AML-193 (cell line): ENCODE data around the gene IL17RB.

Experiments
- DNase-seq, 2 experiments: peaks; one replicate each; lab custom pipeline; 2025; lab: John Stamatoyannopoulos, UW

Gene IL17RB, protein sequence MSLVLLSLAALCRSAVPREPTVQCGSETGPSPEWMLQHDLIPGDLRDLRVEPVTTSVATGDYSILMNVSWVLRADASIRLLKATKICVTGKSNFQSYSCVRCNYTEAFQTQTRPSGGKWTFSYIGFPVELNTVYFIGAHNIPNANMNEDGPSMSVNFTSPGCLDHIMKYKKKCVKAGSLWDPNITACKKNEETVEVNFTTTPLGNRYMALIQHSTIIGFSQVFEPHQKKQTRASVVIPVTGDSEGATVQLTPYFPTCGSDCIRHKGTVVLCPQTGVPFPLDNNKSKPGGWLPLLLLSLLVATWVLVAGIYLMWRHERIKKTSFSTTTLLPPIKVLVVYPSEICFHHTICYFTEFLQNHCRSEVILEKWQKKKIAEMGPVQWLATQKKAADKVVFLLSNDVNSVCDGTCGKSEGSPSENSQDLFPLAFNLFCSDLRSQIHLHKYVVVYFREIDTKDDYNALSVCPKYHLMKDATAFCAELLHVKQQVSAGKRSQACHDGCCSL

DNA sequence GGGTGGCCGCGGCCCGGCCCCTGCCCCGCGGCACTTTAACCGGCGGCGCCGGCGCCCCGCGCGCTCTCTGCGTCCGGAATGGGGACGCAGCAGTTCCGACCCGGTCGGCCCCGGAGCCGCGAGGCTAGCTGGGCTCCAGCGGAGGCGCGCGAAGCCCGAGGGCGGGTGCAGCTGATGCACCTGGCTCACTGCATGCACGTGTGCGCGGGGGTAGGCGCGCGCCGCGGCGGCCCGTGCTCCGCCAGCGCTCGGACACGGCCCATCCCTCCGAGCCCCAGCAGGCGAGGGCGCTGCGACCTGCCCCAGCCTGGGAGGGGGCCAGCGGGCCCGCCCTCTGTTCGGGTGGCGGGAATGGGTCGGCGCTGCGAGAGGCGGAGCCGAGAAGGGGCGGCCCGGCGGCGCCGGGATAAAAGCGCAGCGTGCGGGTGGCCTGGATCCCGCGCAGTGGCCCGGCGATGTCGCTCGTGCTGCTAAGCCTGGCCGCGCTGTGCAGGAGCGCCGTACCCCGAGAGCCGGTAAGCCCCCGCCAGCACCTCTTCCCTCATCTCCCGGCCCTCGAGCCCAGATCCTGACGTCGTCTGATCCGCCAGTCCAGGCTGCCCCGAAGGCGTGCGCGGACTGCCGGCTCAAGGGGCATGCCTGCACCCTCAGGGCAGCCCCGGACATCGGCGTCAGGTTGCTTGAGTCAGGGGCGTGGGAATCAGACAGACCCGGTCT is at the start of gene IL17RB, which contains the start of gene CHDH:
Gene IL17RB, plus strand, starts transcription at position 435 of the 717 bp plus-strand sequence. Its CDS starts 21 bp downstream, at position 456.
Gene CHDH, minus strand, starts transcription at position 286 of the 717 bp plus-strand sequence. CDS start 22,411 bp downstream, outside the sequence.
- DNase-seq: no peak

DNA sequence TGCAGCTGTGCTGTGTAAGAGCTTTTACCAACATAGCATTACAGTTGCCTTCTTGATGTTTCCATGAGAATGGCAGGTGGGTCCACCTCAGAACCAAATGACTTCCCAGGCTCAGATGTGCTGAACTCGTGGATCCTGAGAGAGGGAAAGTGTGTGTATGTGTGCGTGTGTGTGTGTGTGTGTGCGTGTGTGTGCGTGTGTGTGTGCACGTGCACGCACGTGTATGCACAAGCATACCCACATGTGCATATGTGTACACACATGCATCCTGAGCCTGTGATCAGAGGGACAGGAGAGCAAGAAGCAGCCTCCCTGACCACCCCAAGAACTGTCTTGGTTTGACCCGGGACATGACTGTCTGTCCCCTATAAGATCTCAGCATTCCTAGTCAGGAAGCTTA is 48.2 kb upstream of the IL17RB start:
- DNase-seq: no peak

DNA sequence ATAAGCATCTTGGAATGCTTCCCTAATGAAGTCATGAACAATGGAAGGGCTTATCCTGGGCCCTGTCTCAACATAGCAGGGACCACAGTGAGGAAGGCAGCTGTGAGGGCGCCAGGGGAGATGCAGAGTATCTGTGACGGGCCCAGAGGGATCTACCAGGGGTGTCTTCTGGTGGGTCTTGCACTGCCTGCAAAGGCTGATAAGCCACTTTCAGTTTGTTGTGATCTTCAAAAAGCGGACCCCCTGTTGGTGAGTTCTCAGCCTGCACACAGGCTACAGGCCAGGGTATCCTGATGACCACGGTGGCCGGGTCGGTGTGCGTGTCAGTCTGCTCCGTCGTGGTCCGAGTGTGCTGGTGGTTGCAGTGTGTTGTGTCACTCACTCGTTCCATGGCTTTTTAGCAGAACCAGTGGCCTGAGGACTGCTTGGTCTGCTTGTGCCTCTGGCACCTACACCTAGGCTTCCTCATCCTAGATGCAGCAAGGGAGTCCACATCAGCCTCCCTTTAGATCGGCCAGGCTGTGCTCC is 47.0 kb upstream of the IL17RB start:
- no peak for DNase-seq

DNA sequence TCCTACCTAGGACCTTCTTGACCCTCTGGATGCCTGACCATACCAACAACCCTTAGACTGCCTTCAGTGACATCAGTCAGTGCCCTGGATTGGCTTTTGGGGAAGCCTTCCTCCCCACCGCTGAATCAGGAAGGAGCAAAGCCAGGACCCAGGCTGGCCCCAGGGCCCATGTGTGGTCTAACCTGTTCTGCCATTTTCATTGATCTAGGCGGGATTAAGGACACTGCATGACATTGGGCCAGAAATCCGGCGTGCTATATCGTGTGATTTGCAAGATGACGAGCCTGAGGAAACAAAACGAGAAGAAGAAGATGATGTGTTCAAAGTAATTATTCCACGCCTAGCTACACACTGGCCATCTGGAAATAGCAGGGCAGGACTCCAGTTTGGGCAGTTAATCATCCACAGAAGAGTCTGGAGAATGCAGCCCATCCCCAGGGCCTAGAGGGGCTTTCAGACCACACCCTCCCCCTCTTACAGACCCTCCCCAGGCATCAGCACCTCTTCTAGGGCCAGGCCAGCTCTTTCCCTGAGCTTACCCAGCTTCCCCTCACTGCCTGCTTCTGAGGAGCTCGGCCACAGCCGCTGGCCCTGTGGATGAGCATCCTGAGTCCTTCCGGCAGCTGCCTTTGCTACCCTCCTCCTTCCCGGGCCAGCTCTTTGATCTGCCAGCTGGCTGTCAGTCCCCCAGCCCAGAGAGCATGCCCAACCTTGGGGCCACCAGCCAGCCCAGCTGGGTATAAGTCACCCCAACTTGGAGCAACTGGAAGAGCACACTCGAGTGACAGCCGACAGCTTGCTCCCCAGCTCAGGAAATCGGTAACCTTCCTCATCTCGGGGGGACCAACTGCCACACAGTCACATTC is 46.1 kb upstream of the IL17RB start:
- DNase-seq: no peak

DNA sequence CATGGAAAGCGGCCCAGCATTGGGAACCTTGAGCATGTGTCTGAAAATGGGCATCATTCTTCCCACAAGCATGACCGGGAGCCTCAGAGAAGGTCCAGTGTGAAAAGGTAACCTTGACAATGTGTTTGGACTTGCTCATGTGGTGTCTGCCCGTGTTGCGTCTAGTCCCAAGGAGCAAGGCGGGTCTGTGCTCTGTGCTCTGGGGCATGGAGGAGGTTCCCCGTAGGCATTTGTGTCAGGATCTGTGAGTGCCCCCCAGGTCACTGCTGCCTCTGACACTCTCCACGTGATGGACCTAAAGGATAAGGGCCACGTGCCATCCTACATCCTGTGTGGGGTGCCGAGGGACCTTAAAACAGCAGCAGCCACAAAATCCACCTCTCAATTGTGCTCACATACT is 45.0 kb upstream of the IL17RB start:
- no peak for DNase-seq

DNA sequence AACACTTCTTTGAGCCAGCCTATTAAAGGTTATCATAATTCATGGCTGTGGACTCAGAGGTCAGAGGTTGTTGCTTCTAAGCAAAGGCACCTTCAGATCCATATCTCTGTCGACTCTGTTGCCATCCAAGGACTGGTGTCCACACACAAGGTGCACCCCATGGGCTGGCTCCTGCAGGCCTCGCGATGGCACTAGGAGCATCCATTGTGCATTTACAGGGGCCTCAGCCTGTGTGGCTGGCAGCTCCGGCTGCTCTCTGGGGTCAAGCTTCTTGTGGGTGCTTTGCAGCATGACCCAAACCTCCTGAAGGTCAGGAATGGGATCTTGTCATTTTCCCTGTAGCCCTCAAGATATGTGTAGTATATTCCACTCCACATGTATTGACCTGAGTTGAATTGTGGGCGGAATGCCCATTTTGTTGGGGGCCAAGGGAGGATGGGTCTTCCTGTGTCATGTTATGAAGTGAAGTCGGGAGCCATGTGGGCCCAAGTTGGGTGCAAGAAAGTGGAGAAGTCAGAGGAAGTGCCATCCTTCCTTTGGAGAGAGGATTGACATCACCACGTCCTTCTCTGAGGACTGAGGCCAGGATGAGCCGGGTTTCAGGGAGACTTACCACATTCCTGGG is 44.0 kb upstream of the IL17RB start:
- DNase-seq: no peak

DNA sequence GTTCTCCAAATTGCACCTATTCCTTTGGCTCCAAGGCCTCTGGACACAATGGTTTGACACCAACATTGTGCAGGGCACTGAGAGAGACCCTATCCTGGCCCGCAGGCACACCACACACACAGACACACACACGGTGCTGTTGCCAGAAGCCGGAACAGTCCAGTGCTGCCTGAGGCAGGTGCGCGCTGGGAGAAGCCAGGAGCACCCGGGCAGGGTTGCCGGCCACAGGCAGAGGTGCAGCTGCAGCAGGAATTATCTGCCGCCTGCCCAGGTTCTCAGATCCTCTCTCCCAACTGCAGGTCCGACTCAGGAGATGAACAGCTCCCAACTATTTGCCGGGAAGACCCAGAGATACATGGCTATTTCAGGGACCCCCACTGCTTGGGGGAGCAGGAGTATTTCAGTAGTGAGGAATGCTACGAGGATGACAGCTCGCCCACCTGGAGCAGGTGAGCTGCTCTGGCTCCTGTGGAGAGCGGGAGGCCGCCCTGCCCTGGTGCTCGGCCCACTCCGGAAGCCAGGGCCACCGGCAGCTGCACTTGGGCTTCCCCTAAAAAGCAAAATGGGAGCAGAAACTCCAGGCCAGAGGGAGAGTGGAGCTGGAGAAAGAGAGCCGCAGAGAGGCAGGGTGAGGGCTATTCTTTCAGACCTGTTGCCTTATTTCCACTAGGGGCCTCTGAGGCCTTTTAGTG is 43.1 kb upstream of the IL17RB start:
- DNase-seq: no peak

DNA sequence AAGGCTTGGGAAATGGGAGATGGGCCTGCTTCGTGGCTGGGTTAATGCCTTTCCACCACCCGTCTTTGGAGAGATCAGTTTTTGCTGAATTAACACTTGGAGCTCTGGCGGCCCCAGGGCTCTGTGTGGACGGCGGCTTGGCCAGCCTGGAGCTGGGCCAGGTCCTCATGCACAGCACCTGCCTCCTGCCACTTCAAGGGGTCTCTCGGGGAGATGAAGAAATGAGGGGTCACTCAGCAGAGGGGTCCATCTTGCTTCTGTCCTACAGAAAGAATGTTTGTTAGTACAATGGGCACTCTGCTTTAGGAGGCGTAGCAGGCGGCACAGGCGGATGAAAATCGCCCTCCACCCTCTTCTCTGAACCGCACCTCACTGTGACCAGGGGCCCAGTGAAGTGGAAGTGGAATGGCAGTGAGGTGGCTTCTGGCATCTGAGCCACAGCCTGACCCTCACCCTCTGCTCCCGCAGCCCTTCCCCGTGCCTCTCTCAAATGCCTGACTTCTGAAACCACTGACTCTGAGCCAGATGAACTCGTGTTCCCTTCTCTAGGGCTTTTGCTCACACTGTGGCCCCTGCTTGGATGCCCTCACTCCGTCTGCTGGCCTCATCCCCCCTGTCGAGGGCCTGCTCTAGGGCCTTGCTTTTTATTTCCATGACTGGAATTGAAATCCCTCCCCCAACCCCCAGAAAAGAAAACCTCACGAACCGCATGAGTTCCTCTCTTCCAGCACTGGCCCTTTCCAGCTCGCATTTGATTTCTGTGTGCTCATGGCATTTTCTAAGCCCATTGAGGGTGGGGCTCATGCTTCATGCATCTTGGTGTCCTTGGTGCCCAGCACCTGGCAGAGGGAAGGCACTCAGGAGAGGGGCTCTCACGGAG is 42.3 kb upstream of the IL17RB start:
- no peak for DNase-seq

DNA sequence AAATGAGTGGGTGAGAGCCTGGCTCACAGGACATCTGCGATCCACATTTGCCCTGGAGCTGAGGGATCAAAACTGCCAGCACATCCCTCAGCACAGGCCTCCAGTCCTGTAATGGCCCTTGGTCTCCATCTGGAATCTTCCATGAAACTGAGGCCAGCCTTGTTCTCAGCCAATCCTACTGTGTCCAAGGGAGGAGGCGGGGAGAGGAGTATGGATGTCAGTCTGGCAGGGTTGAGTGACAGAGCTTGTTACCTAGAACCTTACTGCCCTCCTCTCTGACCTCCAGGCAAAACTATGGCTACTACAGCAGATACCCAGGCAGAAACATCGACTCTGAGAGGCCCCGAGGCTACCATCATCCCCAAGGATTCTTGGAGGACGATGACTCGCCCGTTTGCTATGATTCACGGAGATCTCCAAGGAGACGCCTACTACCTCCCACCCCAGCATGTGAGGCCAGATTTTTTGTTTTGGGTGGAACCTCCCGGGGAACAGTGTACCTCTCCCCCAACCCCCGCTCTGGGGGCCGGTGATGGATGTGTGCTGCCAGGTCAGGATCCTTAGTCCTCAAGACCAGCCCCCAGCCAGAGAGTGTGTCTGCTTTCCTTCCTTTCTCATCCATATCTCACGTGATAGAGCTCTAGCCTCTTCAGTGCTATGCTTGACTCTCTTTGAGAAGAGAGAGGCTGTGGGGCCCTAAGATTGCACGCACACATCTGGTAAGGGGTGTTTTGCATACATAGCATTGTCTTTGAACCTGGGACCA is 41.5 kb upstream of the IL17RB start:
- no peak for DNase-seq

DNA sequence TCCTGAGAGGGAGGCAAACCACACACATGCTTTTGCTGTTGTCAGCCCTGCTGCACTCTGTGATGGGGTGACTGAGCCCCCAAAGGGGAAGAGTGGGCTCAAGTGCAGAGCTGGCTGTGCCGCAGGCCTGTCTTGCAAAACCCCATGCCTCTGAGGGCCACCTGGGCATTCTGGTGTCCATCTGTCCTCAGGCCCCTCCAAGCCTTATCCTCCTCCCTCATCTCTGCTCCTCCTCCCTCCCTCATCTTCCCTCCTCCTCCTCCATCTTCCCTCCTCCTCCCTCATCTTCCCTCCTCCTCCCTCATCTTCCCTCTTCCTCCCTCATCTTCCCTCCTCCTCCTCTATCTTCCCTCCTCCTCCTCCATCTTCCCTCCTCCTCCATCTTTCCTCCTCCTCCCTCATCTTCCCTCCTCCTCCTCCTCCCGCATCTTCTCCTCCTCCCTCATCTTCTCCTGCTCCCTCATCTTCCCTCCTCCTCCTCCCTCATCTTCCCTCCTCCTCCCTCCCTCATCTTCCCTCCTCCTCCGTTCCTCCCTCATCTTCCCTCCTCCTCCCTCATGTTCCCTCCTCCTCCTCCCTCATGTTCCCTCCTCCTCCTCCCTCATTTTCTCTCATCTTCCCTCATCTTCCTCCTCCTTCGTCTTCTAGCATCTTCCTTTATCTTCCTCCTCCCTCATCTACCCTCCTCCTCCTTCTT is 40.8 kb upstream of the IL17RB start:
- no peak for DNase-seq

DNA sequence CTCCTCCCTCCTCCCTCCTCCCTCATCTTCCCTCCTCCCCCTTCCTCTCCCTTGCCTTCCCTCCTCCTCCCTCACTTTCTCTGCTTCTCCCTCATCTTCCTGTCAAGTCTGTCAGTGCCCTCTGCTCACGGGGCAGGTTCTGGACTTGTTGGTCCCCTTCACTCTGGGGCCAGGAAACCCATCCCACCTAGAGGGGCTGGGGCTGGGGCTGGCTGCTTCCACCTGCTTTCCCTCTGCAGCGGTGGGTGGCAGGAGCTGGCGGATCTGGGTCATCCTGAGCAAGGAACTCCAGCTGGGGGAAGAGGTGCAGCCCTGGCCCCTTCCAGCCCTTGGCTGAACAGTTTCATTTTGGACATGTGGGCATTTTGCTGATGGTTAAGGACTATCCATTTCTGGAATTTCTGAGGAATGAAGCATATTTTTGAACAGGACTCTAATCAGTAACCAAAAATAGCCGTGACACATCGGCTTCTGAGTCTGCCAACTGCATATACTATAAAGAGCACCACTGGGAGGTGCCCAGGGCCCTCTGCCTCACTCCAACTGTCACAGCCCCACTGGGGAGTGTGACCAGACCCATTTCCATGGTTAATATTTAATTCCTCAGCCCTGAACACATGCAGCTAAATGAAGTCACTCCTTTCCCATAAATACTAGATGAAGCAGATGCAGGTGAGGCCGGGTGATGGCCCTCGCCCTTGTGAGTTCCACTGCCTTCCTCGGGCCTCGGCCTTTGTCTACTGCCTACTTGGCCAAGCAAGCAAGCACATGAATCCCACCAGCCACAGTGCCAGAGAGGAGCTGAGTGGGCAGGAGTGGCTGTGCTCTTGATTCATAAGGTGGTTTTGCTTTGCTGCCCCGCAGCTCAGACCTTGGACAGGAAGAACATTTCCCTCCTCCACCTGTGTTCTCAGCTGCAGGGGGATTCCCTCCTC is 39.9 kb upstream of the IL17RB start:
- DNase-seq: no peak

DNA sequence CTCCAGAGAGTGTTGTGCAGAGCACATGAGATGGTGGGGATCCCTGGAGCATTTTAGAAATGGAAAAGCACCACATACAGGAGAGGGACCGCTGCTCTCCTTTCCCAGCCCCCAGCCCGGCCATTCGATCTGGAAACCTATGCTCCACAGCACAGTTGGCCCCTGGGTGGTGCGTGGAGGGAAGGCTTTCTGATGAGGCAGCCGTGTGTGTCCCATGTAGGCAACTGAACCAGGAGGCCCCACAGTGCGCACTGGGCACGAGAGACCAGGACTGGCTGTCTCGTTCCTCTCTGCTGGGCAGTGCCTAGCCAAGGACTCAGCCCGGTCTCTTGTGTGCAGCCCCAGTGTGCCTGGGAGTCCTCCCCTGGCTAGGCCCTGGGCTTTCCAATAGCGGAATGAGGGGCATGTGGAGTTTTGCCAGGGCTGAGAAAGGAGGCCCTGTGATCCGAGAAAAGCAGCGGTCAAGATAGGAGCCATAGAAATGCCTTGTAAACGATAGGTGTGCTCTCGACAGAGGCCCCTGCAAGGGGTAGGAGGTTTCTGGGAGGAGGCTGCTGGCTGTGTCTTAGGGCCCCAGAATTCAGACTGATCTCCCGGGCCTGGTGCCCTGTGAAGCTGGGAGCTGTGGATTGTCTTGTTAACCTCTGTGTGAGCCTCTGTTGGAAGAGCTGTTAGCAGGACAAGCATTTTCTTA is 39.1 kb upstream of the IL17RB start:
- no peak for DNase-seq

DNA sequence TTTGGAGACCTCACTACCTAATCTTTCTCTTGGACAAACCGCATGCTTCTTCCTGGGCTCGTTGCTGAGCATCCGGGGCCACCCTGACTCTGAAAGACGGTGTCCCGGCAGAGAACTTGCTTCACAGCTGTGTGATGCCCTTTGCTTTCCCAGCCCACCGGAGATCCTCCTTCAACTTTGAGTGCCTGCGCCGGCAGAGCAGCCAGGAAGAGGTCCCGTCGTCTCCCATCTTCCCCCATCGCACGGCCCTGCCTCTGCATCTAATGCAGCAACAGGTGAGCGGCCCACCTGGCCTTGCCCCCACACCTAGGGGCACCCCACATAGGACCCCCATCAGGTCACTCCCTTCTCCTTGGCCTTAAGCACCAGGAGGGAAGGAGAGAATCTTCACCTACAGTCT is 37.9 kb upstream of the IL17RB start:
- DNase-seq: no peak

DNA sequence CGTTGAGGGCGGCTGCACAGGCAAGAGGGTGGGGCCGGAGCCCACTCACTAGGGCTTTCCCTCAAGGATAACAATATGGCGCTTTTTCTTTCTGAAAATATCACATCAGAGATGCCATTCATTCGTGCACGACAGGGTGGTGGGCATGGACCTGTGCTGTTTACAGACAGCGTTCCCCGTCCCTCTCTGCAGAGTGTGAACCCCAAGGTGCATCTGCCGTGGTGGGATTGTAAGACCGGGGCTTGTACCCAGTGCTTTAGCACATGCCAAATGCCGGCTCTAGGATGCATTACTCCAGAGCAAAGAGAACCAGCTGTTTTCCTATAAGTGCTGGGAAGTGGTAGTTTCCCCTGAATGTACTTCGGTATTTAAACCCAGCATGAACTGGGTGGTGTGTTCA is 37.1 kb upstream of the IL17RB start:
- DNase-seq: no peak

DNA sequence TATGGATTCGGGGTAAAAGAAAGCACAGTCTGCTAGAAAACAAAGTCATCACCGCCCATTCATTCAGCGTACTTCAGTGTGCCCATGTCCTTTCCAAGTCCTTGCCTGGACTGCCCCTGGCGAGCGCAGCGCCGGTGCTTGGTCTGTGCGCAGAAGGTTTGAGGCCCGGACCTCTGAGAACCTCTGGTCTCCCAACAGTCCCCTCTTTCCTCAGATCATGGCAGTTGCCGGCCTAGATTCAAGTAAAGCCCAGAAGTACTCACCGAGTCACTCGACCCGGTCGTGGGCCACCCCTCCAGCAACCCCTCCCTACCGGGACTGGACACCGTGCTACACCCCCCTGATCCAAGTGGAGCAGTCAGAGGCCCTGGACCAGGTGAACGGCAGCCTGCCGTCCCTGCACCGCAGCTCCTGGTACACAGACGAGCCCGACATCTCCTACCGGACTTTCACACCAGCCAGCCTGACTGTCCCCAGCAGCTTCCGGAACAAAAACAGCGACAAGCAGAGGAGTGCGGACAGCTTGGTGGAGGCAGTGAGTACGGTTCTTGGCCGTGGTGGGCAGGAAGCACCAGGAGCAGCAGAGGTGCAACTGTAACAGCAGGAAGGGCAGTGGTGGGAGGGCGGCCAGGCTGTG is 36.5 kb upstream of the IL17RB start:
- no peak for DNase-seq
